GM19351 (cell line): ENCODE measurements around the gene MRPS26.
A peak's percentile ranks its signal among the peaks of the same experiment; 100 is the strongest.
"Not testable (repeated sequence)": the region's sequence is repeated elsewhere in the genome, so short reads cannot be mapped to it uniquely, and the experiment has no call there.

ENCODE experiments used
- ATAC-seq: cut with Tn5 transposase; IDR thresholded peaks from one replicate; pipeline ENCODE4 v1.9.1; 2021; ENCODE audit warnings: mild to moderate bottlenecking, moderate library complexity; ENCODE audit not compliant: unreplicated experiment

MRPS26 gene

GRCh38 chr20:3045816-3046676 lies at the start of gene MRPS26:
Gene MRPS26, plus strand, starts transcription at chr20:3046052. Its CDS starts 17 bp downstream, at chr20:3046069.
- ATAC-seq = peak; percentile 89

GRCh38 chr20:2998728-2999127 lies 47.1 kb upstream of the MRPS26 start:
- ATAC-seq = no peak

GRCh38 chr20:3000852-3001523 lies 44.9 kb upstream of the MRPS26 start:
- no peak for ATAC-seq

- no peak for ATAC-seq
Measured at GRCh38 chr20:3003416-3003815, 42.4 kb upstream of the MRPS26 start.

- no peak for ATAC-seq
Measured at GRCh38 chr20:3010985-3011723, 34.7 kb upstream of the MRPS26 start.

GRCh38 chr20:3011752-3012151 lies 34.1 kb upstream of the MRPS26 start:
- ATAC-seq = no peak

- ATAC-seq = no peak
Measured at GRCh38 chr20:3013771-3014170, 32.1 kb upstream of the MRPS26 start.

GRCh38 chr20:3014179-3014578 lies 31.7 kb upstream of the MRPS26 start:
- ATAC-seq = no peak

GRCh38 chr20:3014662-3015061 lies 31.2 kb upstream of the MRPS26 start:
- no peak for ATAC-seq

- not testable (repeated sequence) for ATAC-seq
Measured at GRCh38 chr20:3015302-3015701, 30.6 kb upstream of the MRPS26 start.

GRCh38 chr20:3021327-3021726 lies 24.5 kb upstream of the MRPS26 start:
- no peak for ATAC-seq

- no peak for ATAC-seq
Measured at GRCh38 chr20:3021777-3022176, 24.1 kb upstream of the MRPS26 start.

GRCh38 chr20:3022559-3023490 lies 23.0 kb upstream of the MRPS26 start:
- ATAC-seq = not testable (repeated sequence)

- no peak for ATAC-seq
Measured at GRCh38 chr20:3027987-3028386, 17.9 kb upstream of the MRPS26 start.

GRCh38 chr20:3031524-3032147 lies 14.2 kb upstream of the MRPS26 start:
- ATAC-seq = no peak

GRCh38 chr20:3032624-3033023 lies 13.2 kb upstream of the MRPS26 start:
- ATAC-seq = no peak

GRCh38 chr20:3037654-3038053 lies 8.2 kb upstream of the MRPS26 start:
- ATAC-seq = no peak

GRCh38 chr20:3038454-3038853 lies 7.4 kb upstream of the MRPS26 start:
- no peak for ATAC-seq

- no peak for ATAC-seq
Measured at GRCh38 chr20:3039426-3039825, 6.4 kb upstream of the MRPS26 start.

- ATAC-seq = no peak
Measured at GRCh38 chr20:3040086-3040485, 5.8 kb upstream of the MRPS26 start.
